Measurements from ENCODE around the gene PAX7.
"Not testable (repeated sequence)": the region's sequence is repeated elsewhere in the genome, so short reads cannot be mapped to it uniquely, and the experiment has no call there.

GRCh38 chr1:18767576-18767975 lies 136.9 kb downstream of the PAX7 start:
- TF ChIP-seq CTCF, POLR2A (IDR thresholded peaks at IDR 0.05): not testable (repeated sequence)
